Vagina (tissue), 2 donors: Measurements from ENCODE around the gene PPP3CA.

Experiments
- CTCF ChIP-seq, 3 experiments: fragments of 450-650 bp in 2 of 3; fragments of 200-600 bp in 1 of 3; sonication (generic) in 1 of 3; IDR thresholded peaks; one replicate each; pipeline ENCODE4 v1.5.1; 2017 to 2019; ENCODE audit warnings: antibody characterized with exemption in 3 of 3, mild to moderate bottlenecking in 2 of 3, moderate library complexity in 2 of 3
- POLR2A ChIP-seq, 2 donors: fragments of 450-650 bp; IDR thresholded peaks; one replicate each; pipeline ENCODE4 v1.6.1; 2017; ENCODE audit warnings: antibody characterized with exemption in 2 of 2, mild to moderate bottlenecking in 2 of 2, moderate library complexity in 2 of 2
- POLR2AphosphoS5 ChIP-seq, 2 donors: sonication (generic); formaldehyde crosslinking; IDR thresholded peaks; one replicate each; pipeline ENCODE4 v1.9.0; 2017; ENCODE audit warnings: antibody characterized with exemption in 2 of 2, mild to moderate bottlenecking in 2 of 2, low read depth in 1 of 2; ENCODE audit not compliant: insufficient read depth in 1 of 2

- no peak for TF ChIP-seq CTCF (IDR thresholded peaks at IDR 0.05)
- TF ChIP-seq POLR2A (IDR thresholded peaks at IDR 0.05), result no peak
- no peak for TF ChIP-seq POLR2AphosphoS5 (IDR thresholded peaks at IDR 0.05; ENCODE audit: insufficient read depth in 1 of 2, low read depth in 1 of 2)
Measured at GRCh38 chr4:101081166-101081565, 266.2 kb downstream of the PPP3CA start.
